ENCODE data around the gene RAB40A. TPM values are rescaled to one million over a fixed set of nuclear protein-coding genes. Genes with fewer than 3 reads are reported as not detected.

Gene RAB40A
- polyA plus RNA-seq, 1 experiment: 0.56 TPM

GRCh38 chrX:103536071-103536470, 16.8 kb upstream of the RAB40A start:
- POLR2A ChIA-PET: interaction anchor here (0.6 kb wide), 1 partner anchor 151 kb away, joined by 7 read pairs; no protein-coding TSS in a partner anchor
- no peak for DNase-seq (ENCODE audit: low read depth)
- no peak overlapping the region for H3K4me3 ChIP-seq (ENCODE audit: low read depth, low read length)
- H3K27me3 ChIP-seq (ENCODE audit: control insufficient read depth, insufficient read depth, low read length): no peaks in the 10 kb centered on the region
- CTCF ChIA-PET: no interaction called here
- TF ChIP-seq, protein P1, sequence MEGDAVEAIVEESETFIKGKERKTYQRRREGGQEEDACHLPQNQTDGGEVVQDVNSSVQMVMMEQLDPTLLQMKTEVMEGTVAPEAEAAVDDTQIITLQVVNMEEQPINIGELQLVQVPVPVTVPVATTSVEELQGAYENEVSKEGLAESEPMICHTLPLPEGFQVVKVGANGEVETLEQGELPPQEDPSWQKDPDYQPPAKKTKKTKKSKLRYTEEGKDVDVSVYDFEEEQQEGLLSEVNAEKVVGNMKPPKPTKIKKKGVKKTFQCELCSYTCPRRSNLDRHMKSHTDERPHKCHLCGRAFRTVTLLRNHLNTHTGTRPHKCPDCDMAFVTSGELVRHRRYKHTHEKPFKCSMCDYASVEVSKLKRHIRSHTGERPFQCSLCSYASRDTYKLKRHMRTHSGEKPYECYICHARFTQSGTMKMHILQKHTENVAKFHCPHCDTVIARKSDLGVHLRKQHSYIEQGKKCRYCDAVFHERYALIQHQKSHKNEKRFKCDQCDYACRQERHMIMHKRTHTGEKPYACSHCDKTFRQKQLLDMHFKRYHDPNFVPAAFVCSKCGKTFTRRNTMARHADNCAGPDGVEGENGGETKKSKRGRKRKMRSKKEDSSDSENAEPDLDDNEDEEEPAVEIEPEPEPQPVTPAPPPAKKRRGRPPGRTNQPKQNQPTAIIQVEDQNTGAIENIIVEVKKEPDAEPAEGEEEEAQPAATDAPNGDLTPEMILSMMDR (IDR thresholded peaks at IDR 0.05; ENCODE audit: insufficient read depth, low read depth, low read length): no peak
- no peaks in the 10 kb centered on the region for H3K36me3 ChIP-seq (ENCODE audit: control insufficient read depth, insufficient read depth, low read length)

GRCh38 chrX:103535206-103535605, 15.9 kb upstream of the RAB40A start:
- ChIA-PET POLR2A (no interaction called here), CTCF (interaction anchor here (0.6 to 0.8 kb wide), 2 partner anchors 36 to 212 kb away, joined by 3 read pairs; no protein-coding TSS in a partner anchor)

DNA sequence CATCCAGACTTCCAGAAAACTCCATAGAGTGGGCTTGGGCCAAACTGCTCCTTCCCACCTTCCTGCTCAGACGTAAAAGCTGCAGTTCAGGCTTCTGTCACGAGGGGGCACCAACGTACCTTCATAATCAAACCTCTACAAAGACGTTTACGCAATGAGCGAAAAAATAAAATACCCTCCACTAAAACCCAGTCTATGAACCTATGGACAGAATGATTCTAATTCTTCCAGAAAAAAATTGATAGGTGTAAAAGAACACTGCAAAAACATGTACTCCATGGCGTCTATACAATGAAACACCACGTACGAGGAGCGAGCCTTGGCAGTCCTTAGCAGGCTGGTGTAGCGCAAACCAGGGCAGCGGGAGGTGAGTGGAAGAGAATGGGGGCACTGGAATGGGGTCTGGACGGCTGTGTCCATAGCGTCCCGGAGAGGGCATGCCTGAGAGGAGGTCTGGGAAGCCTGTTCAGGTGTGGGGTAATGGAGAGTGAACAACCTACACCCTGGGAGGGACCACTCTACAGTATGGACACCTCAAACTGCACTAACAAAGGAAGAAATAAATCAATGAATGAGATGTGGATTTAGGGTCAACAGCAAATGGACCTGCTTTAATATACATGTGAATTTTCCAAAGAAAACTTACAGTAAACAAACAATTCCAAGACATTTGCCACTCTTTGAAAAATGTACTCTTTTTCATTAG, 14.4 kb upstream of the RAB40A start:
- H3K27me3 ChIP-seq (ENCODE audit: control insufficient read depth, insufficient read depth, low read length): no peaks in the 10 kb centered on the region
- H3K4me3 ChIP-seq (ENCODE audit: low read depth, low read length): peak overlapping the region; percentile 18; the same call in 1 of the 2 replicates
- TF ChIP-seq, protein P1 (IDR thresholded peaks at IDR 0.05; ENCODE audit: insufficient read depth, low read depth, low read length): peak; percentile 66
- no peaks in the 10 kb centered on the region for H3K36me3 ChIP-seq (ENCODE audit: control insufficient read depth, insufficient read depth, low read length)
- ChIA-PET CTCF (interaction anchor here (0.8 to 1.4 kb wide), 5 partner anchors 96 to 240 kb away, joined by 3 to 5 read pairs (median 3); no protein-coding TSS in a partner anchor), POLR2A (interaction anchor here (0.7 to 1.6 kb wide), 2 partner anchors 95 to 152 kb away, joined by 4 to 6 read pairs; partner anchors contain the start of gene TCEAL1)
- DNase-seq (ENCODE audit: low read depth): no peak

More at GRCh38 chrX:103535206-103535605, 15.9 kb upstream of the RAB40A start:
- Histone ChIP-seq H3K27me3 (ENCODE audit: control insufficient read depth, insufficient read depth, low read length) (no peaks in the 10 kb centered on the region), H3K36me3 (ENCODE audit: control insufficient read depth, insufficient read depth, low read length) (no peaks in the 10 kb centered on the region), H3K4me3 (ENCODE audit: low read depth, low read length) (no peak overlapping the region)
- TF ChIP-seq, protein P1 (IDR thresholded peaks at IDR 0.05; ENCODE audit: insufficient read depth, low read depth, low read length): no peak
- DNase-seq (ENCODE audit: low read depth): no peak

DNA sequence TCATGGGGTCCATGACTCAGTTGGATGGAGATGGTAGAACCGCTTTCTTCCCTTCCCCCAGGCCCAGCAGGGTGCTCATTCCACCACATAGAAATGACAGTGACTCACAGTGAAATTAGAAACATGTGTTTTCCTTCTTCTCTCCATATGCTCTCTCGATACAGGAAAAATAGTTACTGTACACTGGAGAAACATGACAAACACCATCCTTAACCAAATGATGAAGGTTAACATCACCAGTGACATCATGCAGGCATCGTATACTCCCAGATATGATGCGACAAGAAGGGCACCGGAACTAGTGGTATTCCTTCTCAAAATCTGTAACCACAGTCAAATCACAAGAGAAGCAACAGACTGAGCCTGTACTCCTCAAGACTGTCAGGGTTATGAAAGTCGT, 11.7 kb upstream of the RAB40A start:
- H3K27me3 ChIP-seq (ENCODE audit: control insufficient read depth, insufficient read depth, low read length): no peaks in the 10 kb centered on the region
- ChIA-PET CTCF (no interaction called here), POLR2A (no interaction called here)
- TF ChIP-seq, protein P1 (IDR thresholded peaks at IDR 0.05; ENCODE audit: insufficient read depth, low read depth, low read length): no peak
- H3K36me3 ChIP-seq (ENCODE audit: control insufficient read depth, insufficient read depth, low read length): no peaks in the 10 kb centered on the region
- H3K4me3 ChIP-seq (ENCODE audit: low read depth, low read length): no peak overlapping the region
- peak; percentile 55 for DNase-seq (ENCODE audit: low read depth)

DNA sequence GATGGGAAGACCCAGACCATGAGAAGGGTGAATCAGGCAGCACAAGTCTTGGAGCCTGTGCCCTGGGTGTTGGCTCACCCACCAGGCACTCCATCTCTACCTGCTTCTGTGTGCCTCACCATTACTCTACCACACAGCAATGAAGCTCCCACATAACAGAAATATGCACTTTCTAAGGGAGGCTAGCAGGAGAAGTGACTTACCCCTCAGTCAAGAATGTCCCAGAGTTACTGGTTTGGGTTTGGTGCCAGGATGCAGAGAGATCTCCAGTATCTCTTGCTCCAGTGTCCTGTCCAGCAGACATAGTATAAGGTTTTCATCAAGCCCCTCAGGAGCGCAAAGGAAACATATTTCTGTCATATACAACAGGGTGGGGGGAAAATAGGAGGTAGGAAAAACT, 11.3 kb upstream of the RAB40A start:
- no peak for DNase-seq (ENCODE audit: low read depth)
- ChIA-PET CTCF (interaction anchor here (0.9 kb wide), 1 partner anchor 67 kb away, joined by 3 read pairs; no protein-coding TSS in a partner anchor), POLR2A (no interaction called here)
- Histone ChIP-seq H3K4me3 (ENCODE audit: low read depth, low read length) (no peak overlapping the region), H3K36me3 (ENCODE audit: control insufficient read depth, insufficient read depth, low read length) (no peaks in the 10 kb centered on the region), H3K27me3 (ENCODE audit: control insufficient read depth, insufficient read depth, low read length) (no peaks in the 10 kb centered on the region)
- TF ChIP-seq, protein P1 (IDR thresholded peaks at IDR 0.05; ENCODE audit: insufficient read depth, low read depth, low read length): no peak
